TTC549 (cell line): Measurements from ENCODE around the gene SEC31A.
"Not testable (repeated sequence)": the region's sequence is repeated elsewhere in the genome, so short reads cannot be mapped to it uniquely, and the experiment has no call there.

Experiments
- FAIRE-seq: peaks from 2 replicates; lab custom pipeline; 2012; peaks lifted over from hg19 to GRCh38; lab: Jason Lieb, UNC

SEC31A gene

GRCh38 chr4:82833696-82834313 is 57.1 kb downstream of the SEC31A start:
- FAIRE-seq = no peak

- not testable (repeated sequence) for FAIRE-seq
Measured at GRCh38 chr4:82833060-82833459, 57.9 kb downstream of the SEC31A start.

DNA sequence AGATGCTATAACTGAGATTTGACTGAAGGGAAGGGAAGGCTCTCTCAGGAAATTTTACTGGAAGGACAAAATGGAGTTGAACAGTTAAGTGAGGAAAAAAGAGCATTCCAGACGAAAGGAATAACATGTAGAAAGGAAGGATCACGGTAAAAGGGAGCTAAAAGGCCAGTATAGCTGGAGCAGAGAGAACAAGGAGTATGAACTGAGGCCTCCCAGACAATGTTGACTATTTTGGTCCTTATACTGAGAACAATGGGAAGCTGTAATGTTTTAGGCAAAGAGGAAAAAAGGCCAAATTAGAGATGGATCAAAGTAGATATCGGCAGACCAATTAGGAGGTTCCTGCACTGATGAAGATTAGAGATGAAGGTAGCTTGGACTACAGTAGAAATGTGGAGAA is 65.5 kb downstream of the SEC31A start:
- FAIRE-seq = no peak

- FAIRE-seq = no peak
Measured at GRCh38 chr4:82823062-82823461, 67.9 kb downstream of the SEC31A start.

- FAIRE-seq = no peak
Measured at GRCh38 chr4:82820689-82821088, 70.3 kb downstream of the SEC31A start.

- FAIRE-seq = no peak
Measured at GRCh38 chr4:82818664-82819662, 72.0 kb downstream of the SEC31A start.

DNA sequence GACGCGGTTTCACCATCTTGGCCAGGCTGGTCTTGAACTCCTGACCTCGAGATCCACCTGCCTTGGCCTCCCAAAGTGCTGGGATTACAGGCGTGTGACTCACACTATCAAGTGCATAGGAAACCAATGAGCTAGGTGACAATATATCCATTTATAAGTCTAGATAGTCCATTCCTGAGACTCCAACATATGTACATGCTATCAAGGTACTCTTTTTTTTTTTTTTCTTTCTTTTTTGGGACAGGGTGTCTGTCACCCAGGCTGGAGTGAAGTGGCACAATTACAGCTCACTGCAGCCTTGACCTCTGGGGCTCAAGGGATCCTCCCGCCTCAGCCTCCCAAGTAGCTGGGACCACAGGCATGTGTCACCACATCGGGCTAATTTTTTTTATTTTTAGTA is 74.1 kb downstream of the SEC31A start:
- FAIRE-seq = not testable (repeated sequence)

- FAIRE-seq = no peak
Measured at GRCh38 chr4:82814034-82814433, 76.9 kb downstream of the SEC31A start.

DNA sequence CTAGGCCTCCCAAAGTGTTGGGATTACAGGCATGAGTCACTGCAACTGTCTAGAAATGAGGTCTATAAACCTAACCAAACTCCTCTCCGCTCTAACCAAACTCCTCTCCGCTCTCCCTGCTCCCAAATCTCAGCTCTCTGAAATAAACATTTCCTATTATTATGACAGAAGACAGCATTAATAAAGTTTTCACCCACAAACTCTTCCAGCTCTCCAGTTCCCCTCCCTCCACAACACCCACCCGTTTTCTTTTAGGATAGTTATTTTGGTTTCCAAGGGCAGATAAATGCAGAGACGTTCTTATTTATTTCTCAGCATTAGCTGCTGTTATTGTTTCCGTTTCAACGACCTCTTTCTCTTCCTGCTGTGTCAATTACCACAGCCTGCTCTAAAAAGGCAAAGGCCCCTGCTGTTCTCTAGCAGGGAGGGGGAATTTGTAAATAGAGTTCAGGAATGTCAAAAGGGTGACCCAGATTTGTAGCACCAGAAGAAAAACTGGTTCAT is 79.1 kb downstream of the SEC31A start:
- FAIRE-seq = no peak

DNA sequence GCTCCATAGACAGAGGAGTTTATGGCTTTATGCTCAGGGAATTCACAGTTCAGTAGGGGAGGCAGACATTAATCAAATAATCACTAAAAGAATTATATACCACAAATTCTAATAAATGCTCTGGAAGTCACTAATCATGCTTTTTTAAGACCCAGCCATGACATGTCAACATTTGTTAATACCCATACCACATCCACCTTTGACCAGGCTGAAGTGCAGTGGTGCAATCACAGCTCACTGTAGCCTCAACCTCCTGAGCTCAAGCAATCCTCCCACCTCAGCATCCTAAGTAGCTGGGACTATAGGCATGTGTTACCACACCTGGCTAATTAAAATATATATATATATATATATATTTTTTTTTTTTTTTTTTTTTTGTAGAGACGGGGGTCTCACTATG is 79.6 kb downstream of the SEC31A start:
- no peak for FAIRE-seq

- FAIRE-seq = no peak
Measured at GRCh38 chr4:82810176-82810575, 80.8 kb downstream of the SEC31A start.

DNA sequence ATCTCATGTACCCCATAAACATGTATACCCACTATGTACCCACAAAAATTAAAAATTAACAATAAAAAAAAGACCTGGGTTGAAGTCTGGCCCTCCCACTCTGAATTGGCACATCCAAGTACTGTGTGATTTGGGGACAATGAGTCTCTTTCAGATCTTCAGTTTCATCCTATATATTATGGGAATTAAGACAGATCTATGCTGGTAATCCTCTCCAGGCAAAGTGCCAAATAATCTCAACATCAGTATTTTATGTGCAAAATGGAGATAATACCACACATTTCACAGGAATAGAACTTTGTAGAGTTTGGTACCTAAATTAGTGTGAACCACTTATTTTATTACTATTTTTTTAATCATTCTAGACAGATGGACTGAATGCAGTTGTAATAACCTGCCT is 81.3 kb downstream of the SEC31A start:
- FAIRE-seq = no peak

DNA sequence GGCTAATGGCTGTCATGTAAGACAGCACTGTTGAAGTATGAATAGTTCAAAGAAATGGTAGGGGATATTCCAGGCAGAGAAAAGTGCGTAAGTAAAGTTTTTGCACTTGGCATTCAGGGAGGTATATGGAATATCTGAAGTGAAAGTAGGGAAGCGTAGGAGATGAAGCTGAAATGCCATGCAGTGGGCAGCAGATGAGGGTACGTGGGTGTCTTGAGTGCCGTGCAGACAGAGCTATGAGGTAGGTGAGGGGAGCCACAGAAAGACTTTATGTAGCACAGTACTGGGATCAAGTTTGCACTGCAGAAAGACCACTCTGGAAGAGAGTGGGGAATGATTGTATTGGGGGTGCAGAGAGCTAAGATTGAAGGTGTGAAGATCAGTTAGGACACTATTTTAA is 87.2 kb downstream of the SEC31A start:
- no peak for FAIRE-seq

DNA sequence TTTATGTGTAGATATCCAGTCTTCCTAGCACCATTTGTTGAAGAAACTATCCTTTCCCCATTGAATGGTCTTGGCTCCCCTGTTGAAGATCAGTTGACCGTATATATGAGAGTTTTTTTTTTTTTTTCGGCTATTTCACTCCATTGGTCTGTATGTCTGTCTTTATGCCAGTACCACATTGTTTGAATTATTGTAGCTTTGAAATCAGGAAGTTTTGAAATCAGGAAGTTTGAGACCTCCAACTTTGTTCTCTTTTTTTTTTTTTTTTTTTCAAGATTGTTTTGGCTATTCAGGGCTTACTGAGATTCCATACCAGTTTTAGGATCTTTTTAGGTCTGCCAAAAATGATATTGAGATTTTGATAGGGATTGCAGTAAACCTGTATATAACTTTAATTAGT is 88.0 kb downstream of the SEC31A start:
- FAIRE-seq = no peak

DNA sequence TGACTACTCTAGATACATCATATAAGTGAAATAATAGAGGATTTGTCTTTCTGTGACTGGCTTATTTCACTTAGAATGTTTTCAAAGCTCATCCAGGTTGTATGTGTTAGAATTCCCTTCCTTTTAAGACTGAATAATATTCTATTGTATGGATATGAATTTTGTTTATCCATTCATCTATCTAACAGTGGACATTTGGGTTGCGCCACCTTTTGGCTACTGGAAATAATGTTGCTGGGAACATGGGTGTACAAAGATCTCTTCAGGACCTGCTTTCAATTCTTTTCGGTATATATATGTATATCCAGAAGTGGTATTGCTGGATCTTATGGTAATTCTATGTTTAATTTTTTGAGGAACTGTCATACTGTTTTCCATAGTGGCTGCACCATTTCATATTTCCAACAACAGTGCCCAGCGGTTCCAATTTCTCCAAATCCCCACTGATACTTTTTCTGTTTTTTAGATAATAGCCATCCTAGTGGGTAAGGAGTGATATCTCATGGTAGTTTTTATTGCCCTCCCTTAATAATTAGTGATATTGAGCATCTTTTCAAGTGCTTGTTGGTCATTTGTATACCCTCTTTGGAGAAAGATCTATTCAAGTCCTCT is 88.9 kb downstream of the SEC31A start:
- FAIRE-seq = peak; percentile 26

GRCh38 chr4:82799006-82799881 is 91.7 kb downstream of the SEC31A start:
- FAIRE-seq = no peak

DNA sequence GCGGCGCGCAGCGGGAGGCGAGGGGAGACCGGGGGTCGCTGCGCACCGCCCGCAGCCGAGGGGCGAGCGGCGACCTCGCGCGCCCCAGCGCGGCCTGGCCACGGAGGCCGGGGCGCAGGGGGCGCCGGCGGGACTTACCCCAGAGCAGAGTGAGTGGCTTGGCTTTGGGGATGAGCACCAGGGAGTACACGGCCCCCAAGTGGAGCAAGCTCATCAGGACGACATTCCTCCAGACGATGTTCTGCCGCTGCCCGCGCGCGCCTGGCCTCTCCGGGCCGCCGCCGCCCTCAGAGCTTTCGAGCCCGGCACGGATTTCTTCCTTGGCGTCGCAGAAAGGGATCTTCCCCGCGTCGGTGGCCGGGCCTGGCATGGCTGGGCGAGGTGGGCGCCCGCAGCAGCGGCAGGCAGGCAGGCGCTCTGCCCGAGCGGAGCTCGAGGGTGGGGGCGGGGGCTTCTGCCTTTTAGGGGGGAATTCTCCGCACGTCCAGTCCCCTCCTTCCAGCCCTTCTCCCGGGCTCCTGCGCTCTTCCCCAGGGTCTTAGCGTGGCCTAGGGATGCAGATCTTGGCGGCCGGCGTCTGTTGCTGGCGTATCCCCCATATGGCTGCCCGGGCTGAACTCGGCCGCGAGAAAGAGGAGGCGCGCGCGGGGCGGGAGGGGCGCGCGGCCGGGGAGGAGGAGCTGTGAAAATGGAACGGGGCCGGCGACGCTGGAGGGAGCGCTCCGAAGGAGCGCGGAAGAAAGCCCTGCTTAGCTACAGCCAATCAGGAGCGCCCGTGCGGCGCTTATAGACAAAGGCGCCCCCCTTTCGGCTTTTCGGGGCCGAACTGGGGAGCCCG is 92.6 kb downstream of the SEC31A start, which contains the start of gene SCD5:
TSS of gene SCD5 (minus strand) at position 629 of the 838 bp plus-strand sequence. CDS start at position 370, 259 bp downstream.
- no peak for FAIRE-seq

DNA sequence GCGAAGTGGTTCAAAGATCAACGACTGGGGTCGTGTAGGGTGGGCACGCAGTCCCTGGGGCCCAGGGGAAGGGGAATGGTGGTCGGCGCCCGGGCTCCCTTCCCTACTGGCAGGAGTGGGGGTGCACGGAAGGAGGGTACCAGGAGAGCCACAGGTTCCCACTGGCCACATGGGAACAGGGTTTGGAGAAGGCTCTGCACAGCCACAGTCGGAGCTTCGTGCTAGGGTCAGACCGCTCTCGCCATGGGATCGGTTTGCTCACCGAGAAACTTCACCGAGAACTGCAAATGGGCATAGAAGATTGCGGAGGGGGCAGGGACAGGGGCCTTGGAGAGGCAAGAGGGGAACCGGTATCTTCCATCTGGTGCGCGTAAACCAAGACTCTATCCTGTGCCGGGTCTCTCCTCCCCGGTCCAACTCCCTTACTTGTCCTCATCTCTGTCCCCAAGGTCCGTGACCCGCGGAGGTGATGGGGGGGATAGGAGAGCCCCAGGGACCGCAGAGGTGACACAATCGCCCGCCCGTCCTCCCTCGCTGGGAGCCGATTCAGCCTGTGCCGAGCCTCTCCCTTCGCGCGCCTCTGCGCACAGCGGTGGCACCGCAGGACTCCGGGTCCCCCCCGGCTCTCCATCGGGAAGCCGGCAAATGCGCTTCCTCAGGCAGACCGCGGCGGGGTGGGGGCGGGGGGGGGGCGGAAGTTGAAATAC is 93.4 kb downstream of the SEC31A start:
- FAIRE-seq = no peak

DNA sequence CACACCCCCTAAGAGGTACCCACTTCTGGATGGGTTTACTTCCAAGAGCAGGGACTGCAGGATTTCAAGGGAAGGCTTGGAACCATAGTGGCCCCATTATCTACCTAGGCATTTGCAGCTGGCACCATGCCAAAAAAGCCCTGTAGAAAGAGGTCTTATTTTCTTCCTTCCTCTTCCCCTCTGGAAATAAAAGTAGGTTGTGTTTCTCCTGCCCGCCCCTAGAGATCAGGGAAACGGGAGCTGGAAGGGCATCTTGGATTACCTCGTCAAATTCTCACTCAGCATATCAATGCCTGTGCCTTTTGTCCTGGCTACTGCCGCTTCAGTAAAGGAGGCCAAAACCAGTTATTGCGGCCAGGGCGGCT is 93.9 kb downstream of the SEC31A start:
- FAIRE-seq = no peak

DNA sequence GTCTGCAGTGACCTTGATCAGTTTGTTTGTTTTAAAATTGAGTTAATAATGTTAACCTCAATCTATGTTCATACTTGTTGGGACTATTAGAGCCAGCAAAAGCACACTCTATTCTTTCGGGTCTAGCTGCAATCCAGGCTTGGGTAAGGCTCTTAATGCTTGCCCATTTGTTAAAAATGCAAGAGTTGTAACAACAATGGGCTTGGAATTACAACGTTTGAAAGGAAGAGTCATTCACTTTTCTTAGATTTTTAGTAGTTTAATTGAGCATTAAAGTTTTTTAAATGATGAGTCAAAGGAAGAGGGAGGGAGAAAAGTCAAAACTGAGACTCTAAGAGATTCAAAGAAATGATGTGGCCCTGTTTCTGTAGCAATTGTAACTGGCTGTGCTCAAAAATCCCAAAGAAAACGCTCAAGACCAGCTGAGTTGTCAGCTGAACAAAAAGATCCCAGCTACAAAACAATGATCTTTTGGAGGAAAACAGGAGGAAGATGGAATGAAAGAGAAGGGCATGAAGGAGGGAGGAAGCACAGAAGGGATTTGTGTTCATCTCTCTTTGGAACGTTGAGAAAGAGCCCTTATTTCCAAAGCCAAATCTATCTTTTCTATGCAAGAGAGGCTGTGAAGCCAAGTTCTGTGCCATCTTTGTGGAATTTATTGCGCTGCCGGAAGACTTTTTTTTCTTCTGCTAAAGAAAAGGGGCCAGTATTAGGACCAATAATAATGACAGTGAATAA is 97.9 kb downstream of the SEC31A start:
- no peak for FAIRE-seq
